ENCODE results near the gene QRFP. TPM values are rescaled to one million over a fixed set of nuclear protein-coding genes. Genes with fewer than 3 reads are reported as not detected.

The QRFP gene
- total RNA-seq, 2 donors from 2014 or later, result not detected

- H3K4me1 ChIP-seq, result peaks cover 0 to 23% of the 10 kb centered on the region in 2 donors
- no peak for DNase-seq (ENCODE audit: low spot score)
- TF ChIP-seq CTCF (IDR thresholded peaks at IDR 0.05), result no peak
- H3K27me3 ChIP-seq, result no peaks in the 10 kb centered on the region
- H3K36me3 ChIP-seq, result no peaks in the 10 kb centered on the region
- H3K9me3 ChIP-seq, result no peaks in the 10 kb centered on the region
- no peak overlapping the region for H3K4me3 ChIP-seq
- no peak overlapping the region for H3K27ac ChIP-seq
These were observed 30.7 kb upstream of the QRFP start for GRCh38 chr9:130927338-130927737.

GRCh38 chr9:130925050-130925678 lies 28.6 kb upstream of the QRFP start:
- no peaks in the 10 kb centered on the region for H3K36me3 ChIP-seq
- no peaks in the 10 kb centered on the region for H3K9me3 ChIP-seq
- DNase-seq (ENCODE audit: low spot score), result no peak
- no peak overlapping the region for H3K27ac ChIP-seq
- no peaks in the 10 kb centered on the region for H3K27me3 ChIP-seq
- peaks cover 0 to 11% of the 10 kb centered on the region in 2 donors for H3K4me1 ChIP-seq
- H3K4me3 ChIP-seq, result no peak overlapping the region
- no peak for TF ChIP-seq CTCF (IDR thresholded peaks at IDR 0.05)

DNA sequence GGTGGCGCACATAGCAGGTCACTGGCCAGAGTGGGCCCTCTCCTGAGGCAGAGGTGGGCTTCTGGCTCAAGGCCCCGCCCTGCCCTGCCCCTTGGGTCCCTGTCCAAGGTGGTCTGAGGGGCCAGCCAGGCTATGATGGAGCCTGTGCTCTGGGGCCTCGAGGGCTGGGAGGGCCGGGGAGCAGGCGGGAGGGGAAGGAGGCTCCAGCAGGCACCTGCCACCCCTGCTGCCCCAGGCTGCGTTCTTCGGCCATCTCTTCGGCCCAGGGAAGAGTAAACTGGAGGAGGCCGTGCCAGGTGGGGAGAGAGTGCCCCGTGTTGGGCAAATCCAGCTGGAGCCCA lies 27.8 kb upstream of the QRFP start:
- Histone ChIP-seq H3K4me1 (peaks cover 0 to 8% of the 10 kb centered on the region in 2 donors), H3K4me3 (no peak overlapping the region), H3K27me3 (no peaks in the 10 kb centered on the region), H3K36me3 (no peaks in the 10 kb centered on the region), H3K27ac (no peak overlapping the region), H3K9me3 (no peaks in the 10 kb centered on the region)
- TF ChIP-seq CTCF (IDR thresholded peaks at IDR 0.05), result no peak
- no peak for DNase-seq (ENCODE audit: low spot score)

DNA sequence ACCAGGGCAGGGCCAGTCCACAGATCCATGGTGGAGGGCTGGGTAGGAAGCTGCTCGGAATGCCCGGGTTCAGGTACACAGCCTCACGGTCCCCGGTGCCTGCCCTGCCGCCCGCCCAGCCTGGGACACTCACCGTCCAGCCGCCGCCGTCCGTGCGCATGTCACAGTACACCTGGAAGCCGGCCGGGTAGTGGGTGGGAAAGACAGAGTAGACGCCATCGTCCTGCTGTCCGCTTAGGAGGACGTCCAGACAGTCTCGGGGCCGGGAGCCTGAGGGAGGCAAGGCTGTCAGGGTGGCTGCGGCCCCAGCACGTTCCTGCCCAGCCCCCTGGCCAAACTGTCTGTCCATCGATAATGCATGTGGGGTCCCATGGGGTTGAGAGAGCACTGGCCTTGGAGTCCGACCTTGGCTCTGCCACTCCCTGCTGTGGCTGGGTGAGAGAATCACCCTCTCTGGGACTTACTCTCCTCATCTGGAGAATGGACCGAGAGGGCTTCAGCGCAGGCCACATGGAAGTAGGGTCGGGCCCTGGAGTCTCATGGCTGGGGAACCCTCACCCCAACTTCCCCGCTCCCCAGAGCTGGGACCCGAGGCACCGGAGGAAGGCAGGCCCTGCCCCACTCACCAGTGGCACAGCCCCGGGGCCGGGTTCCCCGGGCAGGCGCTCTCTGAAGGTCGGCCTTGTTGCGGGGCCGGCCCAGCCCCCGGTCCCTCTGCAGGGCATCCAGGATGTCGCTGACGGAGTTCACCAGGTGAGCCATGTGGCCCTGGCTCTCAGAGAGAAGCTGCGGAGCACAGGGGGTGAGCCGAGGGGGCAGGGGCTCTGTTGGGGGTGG lies 27.2 kb upstream of the QRFP start:
- Histone ChIP-seq H3K4me1 (peaks cover 0 to 3% of the 10 kb centered on the region in 2 donors), H3K27ac (no peak overlapping the region), H3K4me3 (no peak overlapping the region), H3K36me3 (no peaks in the 10 kb centered on the region), H3K27me3 (no peaks in the 10 kb centered on the region), H3K9me3 (no peaks in the 10 kb centered on the region)
- no peak for DNase-seq (ENCODE audit: low spot score)
- no peak for TF ChIP-seq CTCF (IDR thresholded peaks at IDR 0.05)

GRCh38 chr9:130922893-130923610 lies 26.4 kb upstream of the QRFP start:
- no peak for TF ChIP-seq CTCF (IDR thresholded peaks at IDR 0.05)
- H3K9me3 ChIP-seq, result no peaks in the 10 kb centered on the region
- no peaks in the 10 kb centered on the region for H3K4me1 ChIP-seq
- H3K36me3 ChIP-seq, result no peaks in the 10 kb centered on the region
- no peak overlapping the region for H3K27ac ChIP-seq
- DNase-seq (ENCODE audit: low spot score), result no peak
- no peak overlapping the region for H3K4me3 ChIP-seq
- H3K27me3 ChIP-seq, result no peaks in the 10 kb centered on the region

All from right atrium auricular region (tissue), 2 donors.